Inflammatory macrophage (primary cell): ENCODE measurements around the gene RASSF5.
A peak's percentile ranks its signal among the peaks of the same experiment; 100 is the strongest.

ENCODE experiments used
- DNase-seq, 2 donors: peaks; one replicate each; pipeline ENCODE4 v3.0.0-alpha.2; 2020 to 2022

The RASSF5 gene

GRCh38 chr1:206497774-206498173, 9.6 kb upstream of the RASSF5 start:
- DNase-seq = no peak

- no peak for DNase-seq
Measured at GRCh38 chr1:206498685-206499084, 8.6 kb upstream of the RASSF5 start.

- no peak for DNase-seq
Measured at GRCh38 chr1:206500046-206500445, 7.3 kb upstream of the RASSF5 start.

- DNase-seq = no peak
Measured at GRCh38 chr1:206501881-206502280, 5.5 kb upstream of the RASSF5 start.

- no peak for DNase-seq
Measured at GRCh38 chr1:206502403-206502802, 4.9 kb upstream of the RASSF5 start.

GRCh38 chr1:206502812-206503211, 4.5 kb upstream of the RASSF5 start:
- no peak for DNase-seq

- peak; percentile 97 to 98 for DNase-seq
Measured at GRCh38 chr1:206503591-206504362, 3.6 kb upstream of the RASSF5 start.

- no peak for DNase-seq
Measured at GRCh38 chr1:206504363-206504713, 3.0 kb upstream of the RASSF5 start.

- peak in 1 of 2 donors; percentile 22 for DNase-seq
Measured at GRCh38 chr1:206505702-206506355, 1.5 kb upstream of the RASSF5 start.

- DNase-seq = peak in 1 of 2 donors; percentile 53
Measured at GRCh38 chr1:206506405-206507283, 687 bp upstream of the RASSF5 start.

- DNase-seq = no peak
Measured at GRCh38 chr1:206508130-206508889, 979 bp downstream of the RASSF5 start.

- DNase-seq = no peak
Measured at GRCh38 chr1:206508956-206509355, 1.6 kb downstream of the RASSF5 start.

- no peak for DNase-seq
Measured at GRCh38 chr1:206509612-206510257, 2.4 kb downstream of the RASSF5 start.

GRCh38 chr1:206510371-206510770, 3.0 kb downstream of the RASSF5 start:
- no peak for DNase-seq

- DNase-seq = no peak
Measured at GRCh38 chr1:206511362-206512057, 4.2 kb downstream of the RASSF5 start.

GRCh38 chr1:206512058-206512850, 4.9 kb downstream of the RASSF5 start:
- DNase-seq = no peak

- no peak for DNase-seq
Measured at GRCh38 chr1:206512851-206513180, 5.5 kb downstream of the RASSF5 start.

- no peak for DNase-seq
Measured at GRCh38 chr1:206513312-206514111, 6.2 kb downstream of the RASSF5 start.

GRCh38 chr1:206514813-206515387, 7.6 kb downstream of the RASSF5 start:
- peak; percentile 82 to 85 for DNase-seq

GRCh38 chr1:206516728-206516990, 9.3 kb downstream of the RASSF5 start:
- peak; percentile 21 to 24 for DNase-seq
